Frontal cortex (tissue), 4 donors: ENCODE measurements around the gene RPS15. TPM values are rescaled to one million over a fixed set of nuclear protein-coding genes. Genes with fewer than 3 reads are reported as not detected.

ENCODE experiments used
- DNase-seq, 2 donors: peaks; one replicate each; pipeline ENCODE4 v3.0.0; 2012; ENCODE audit warnings: low spot score in 2 of 2
- FAIRE-seq: peaks from 2 replicates; lab custom pipeline; 2012; peaks lifted over from hg19 to GRCh38; lab: Jason Lieb, UNC
- total RNA-seq: library from RNA; depleted of rRNA; stranded (reverse); fragments of >200 nt; gene quantifications from one replicate; pipeline ENCODE4 v1.2.3, GENCODE V29; 2014
- donor health status: control.
- donor health status: control.
- donor health status: control.

Gene RPS15
- total RNA-seq, 1 donor from 2014 or later: 276 TPM

DNA sequence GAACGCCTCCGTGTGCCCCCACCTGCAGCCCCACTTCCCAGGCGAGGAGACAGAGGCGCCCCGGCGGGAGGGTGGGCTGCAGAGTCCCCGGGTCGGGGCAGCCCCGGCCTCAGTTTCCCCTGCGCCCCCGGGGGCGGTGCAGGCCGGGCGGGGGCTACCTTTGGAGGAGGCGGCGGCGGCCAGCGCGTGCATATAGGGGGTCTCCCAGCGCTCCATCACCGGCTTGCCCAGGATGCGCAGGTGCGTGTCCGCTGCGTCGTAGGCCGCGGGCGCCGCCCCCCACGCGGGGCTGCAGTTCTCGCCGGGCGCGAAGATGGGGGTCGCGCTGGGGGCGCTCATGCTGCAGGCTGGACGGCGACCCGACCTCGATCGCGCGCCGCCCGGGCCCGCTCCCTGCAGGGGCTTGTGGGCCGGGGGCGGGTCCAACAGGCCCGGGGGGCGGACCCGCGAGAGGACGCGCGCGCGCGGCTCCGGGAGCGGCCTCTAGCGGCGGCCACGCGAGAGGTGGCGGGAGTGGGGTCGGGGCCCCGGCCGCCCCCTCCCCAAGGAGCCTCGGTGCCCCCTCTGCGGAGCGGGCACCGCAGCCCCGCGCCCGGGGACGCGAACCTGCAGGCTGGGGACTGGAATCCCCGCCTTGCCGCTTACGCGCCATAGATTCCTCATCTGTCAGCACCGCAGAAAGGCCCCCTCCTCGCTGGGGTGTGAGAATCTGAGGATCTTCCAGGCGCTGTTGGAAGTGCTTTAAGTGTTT, 36.9 kb upstream of the RPS15 start, which contains the start of gene GAMT:
TSS of gene GAMT (minus strand) at position 405 of the 751 bp plus-strand sequence. CDS start at position 339, 66 bp downstream.
- DNase-seq (peak; percentile 88 to 91), FAIRE-seq (no peak)

DNA sequence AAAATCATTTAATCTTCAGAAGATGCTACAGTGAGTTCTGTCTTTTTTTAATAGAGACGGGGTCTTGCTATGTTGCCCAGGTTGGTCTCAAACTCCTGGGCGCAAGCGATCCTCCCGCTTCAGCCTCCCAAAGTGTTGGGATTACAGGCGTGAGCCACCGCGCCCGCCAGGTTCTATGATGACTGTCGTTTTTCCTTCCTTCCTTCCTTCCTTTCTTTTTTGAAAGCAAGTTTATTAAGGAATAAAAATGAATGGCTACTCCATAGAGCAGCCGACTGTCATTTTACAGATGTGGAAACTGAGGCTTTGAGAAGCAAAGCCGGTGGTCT, 36.3 kb upstream of the RPS15 start:
- FAIRE-seq: no peak

DNA sequence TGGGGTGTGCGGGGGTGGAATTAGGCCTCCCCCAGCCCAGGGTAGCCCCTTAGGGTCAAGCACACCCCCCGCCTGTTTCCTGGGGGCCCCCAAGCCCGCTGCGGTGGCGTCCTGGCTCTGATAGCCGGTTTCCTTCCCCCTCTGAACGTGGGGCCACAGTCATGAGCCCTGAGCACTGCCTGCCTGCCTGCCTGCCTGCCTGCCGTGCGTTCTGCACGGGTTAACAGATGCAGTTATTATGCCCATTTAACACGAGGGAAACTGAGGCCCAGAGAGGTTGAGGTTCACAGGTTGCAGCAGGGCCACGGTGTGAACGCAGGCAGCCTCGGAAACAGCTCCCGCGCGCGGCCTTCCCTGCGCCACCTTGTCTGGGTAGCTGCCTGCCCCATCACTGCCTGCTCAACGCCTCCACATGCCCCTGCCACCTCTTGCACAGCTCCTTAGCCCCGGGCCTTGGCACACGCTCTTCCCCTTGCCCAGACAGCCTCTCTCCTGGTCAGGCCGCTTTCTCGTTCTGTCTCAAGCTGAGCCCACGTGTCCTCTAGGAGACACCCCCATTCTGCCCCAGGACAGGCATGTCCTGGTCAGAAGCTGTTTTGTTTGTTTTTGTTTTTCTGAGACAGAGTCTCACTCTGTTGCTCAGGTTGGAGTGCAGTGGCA, 35.7 kb upstream of the RPS15 start:
- no peak for FAIRE-seq

More for the DNA sequence above, 36.3 kb upstream of the RPS15 start:
- no peak for DNase-seq

DNA sequence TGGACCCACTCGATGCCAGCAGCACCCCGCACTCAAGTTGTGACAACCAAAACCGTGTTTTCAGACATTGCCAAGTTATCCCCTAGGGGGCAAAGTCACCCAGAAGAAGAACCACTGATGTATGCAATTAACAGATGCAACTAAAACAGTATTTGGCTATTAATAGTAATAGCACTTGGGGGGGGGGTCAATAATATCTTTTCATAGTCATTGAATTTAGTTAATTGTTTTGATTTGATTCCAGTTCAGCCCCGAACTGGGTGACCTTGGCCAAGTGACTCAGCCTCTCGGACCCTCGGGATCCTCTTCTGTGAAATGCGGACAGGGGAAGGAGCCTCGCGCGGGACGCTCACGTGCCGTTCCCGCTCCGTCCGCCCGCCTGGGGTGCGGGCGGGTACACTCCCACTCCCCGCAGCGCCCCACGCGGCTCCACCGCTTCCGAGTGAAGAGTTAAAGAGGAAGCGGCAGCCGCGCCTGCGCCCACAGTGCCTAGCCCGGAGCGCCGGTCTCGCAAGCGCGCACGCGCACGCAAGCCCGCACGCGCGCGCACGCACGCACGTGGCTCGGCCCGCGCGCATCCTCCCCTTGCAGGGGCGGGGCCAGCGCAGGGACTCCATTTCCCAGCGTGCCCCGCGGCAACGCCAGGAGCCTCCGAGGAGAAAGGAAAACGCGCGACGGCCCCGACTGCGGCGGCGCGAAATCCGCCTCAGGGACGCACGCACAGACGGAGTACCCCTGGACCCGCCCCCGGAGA, 31.2 kb upstream of the RPS15 start:
- DNase-seq (peak; percentile 97 to 98), FAIRE-seq (no peak)

More for the DNA sequence above, 35.7 kb upstream of the RPS15 start:
- DNase-seq: no peak

DNA sequence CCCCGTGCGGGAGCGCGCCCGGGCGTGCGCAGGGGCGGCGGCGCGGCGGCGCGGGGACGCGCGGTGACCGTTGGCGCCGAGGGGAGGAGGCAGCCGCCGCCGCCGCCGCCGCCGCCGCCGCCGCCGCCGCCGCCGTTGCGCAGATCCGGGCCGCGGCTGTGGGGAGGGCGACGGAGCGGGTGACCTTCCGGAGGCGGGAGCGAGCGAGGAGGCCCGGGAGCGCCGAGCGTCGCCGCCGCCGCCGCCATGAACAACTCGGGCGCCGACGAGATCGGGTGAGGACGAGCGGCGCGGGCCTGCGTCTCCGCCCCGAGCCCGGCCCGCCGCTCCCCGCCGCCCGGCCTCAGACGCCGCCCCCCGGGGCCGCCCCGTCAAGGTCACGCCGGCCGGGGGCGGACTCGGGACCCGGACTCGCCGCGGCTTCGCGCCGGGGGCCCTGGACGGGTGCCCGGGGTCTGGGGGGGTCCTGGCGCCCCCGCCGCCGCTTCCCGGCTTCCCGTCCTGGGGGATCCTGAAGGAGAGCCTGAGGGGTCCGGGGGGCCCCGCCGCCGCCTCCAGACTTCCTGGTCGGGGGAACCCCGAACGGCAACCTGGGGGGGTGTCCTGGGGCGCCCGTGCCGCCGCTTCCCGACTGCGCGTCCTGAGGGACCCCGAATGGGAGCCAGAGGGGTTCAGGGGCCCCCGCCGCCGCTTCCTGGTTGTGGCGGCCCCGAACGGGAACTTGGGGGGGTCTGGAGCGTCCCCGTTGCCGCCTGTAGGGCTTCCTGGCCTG, 30.5 kb upstream of the RPS15 start, which contains the start of gene DAZAP1:
TSS of gene DAZAP1 (plus strand) at position 59 of the 772 bp plus-strand sequence. CDS start at position 247, 188 bp downstream.
- no peak for FAIRE-seq
- DNase-seq: no peak

DNA sequence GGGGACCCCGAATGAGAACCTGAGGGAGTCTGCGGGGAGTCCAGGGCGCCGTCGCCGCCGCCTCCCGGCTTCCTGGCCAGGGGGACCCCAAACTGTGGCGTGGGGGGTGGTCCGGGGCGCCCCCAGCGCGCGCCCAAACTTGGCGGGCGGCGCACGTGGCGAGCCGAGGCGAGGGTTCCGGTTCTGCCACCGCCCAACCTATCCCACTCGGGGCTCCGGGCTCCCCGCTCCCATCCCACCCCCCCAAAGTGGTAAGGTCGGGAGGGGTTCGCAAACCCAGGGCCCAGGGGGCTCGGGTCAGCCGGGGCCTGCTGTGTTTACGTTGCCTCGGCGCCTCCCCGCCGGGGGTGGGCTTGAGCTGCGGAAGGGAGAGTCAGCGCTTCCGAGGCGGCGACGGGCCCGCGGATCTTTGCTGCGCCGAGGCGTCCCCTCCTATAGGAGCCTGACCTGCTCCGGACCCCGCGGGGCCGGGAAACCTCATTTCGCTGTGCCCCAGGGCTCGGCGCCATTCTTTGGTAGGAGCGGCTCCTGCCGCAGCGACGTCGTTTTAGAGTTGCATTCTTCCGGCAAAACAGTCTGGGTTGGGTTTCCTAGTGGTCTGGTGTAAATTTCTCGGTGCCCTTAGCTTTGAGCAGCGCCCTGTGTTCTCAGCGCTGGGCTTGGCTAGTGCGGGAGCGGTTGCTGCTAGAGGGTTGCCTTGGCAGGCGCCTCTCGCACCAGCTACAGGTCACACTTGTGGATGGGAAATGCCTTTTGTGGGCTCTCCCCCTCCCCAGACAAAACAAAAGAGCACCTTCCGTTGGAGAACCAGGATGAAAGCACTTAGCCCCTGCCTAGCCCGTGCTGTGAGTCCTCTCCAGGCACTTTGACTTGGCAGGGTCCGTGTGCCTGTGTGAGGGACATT, 29.6 kb upstream of the RPS15 start:
- FAIRE-seq (no peak), DNase-seq (no peak)

DNA sequence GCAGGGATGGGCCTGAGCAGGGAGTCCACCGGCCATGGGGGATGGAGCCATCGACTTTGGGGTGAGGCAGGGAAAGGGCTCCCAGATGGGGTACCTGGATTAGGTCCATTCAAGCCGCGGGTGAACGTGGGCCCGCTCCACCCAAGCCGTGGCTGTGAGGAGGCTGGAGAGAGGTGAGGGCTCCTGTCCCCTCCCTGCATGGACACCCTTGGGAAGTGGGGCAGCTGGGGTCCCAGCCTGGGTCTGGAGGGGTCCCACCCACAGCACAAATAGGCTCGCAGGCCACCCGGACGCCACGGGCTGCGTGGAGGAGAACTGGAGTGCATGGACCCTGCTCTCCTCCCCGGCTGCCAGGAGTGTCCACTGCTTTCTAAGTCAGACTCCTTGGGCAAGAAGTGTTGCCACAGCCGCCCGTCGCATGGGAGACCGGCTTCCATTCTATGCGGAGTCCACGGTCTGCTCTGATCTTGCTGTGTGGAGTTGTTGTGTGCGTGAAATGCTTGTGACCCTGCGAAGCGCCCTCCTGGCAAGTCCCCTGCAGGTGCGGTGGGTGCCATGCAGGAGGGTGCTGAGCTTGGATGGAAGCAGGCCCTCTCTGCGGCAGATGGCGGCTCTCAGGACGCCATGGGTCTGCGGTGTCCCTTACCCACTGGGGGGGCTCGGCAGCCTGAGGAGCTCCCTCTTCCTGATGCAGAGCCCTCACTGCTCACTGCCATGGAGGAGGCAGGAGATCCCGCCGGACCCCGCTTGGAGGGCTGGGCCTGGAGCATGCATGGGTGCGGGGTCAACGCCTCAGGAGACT, 28.8 kb upstream of the RPS15 start:
- no peak for FAIRE-seq

DNA sequence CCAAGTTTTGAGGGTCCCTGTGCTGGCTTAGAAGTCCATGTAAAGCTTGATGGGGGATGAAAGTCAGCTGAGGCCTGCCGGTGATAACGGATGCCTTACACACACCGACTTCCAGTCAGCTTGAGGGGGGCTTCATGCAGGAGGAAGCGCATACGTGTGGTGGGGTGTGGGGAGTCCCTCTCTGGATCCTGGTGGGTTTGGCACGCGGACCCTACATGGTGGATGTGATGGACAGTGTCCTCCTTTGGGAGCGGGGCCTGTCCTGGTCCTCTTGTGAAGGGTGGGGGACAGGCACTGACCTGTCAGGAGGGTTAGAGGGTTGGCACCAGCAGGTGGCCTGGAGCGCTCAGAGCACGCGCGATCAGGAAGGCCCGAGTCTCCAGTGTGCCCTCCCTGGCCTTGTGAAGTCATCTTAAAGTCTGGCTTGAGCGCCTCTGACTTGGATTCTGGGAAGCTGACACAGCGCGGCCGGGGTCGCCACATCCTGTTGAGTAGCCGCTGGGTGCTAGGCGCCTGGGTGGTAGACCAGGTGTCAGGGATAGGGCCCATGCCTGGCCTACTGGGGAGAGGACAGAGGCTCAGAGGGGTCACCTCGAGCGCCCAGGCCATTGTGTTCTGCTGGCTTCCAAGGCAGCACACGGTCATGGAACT, 27.9 kb upstream of the RPS15 start:
- DNase-seq: no peak

More for the DNA sequence above, 28.8 kb upstream of the RPS15 start:
- DNase-seq: no peak

DNA sequence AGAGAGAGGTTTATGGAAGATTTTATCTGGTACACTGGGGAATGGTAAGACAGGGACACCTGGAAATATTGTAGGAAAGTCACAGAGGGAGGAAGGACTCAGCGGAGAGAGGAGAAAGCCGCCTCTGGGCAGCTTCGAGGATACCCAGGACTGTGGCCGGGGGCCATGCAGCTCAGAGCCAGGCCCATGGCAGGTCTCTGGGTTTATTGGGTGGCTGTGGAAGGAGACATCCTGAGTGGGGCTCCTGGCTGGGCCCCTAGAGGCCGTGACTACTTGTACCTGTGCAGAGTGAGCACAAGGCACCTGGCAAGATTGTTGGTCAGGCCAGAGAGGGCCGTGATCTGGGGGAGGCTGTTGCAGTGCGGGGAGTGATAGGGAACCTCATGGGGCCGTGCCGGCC, 27.4 kb upstream of the RPS15 start:
- DNase-seq (no peak), FAIRE-seq (no peak)

More for the DNA sequence above, 27.9 kb upstream of the RPS15 start:
- no peak for FAIRE-seq

DNA sequence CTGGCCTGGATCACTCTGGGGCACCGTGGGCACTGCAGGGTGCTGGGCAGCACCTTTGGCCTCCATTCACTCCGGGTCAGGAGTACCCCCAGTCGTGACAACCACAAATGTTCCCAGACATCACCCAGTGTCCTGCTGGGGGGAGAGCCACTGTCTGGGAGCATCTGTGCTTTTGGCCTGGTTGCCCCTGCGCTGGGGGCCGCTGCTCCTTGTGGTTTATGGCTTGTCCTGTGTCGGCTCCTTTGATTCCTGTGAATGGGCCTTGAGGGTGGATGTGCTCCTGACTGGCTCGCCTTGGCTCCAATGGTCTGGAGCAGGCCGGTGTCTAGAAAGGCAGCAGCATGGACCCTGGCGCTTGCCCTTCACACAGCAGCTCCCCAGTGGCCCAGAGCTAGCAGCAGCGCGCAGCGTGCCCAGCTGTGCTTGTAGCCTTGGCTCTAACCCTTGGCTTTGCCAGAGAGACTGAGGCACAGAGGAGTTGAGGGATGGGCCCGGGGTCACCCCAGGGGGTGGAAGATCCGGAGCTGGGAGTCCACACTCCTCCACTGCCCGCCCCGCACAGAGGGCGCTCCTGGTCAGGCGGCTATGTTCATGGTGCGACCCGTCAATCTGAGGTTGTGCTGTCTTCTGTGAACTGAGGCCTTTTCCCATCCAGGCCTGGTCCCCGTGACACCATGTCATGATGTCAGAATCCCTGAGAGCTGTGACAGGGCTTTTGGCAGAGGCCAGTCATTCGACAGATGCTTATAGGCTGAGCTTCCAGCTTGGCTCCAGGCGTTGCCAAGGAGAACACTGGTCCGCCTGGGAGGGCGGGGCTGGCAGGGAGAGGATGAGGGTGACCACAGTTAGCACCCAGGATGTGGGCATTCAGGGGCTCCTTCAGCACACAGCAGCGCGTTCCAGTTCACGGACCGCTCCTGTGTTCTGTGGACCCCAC, 26.7 kb upstream of the RPS15 start:
- FAIRE-seq (peak; percentile 33), DNase-seq (peak; percentile 74 to 82)

DNA sequence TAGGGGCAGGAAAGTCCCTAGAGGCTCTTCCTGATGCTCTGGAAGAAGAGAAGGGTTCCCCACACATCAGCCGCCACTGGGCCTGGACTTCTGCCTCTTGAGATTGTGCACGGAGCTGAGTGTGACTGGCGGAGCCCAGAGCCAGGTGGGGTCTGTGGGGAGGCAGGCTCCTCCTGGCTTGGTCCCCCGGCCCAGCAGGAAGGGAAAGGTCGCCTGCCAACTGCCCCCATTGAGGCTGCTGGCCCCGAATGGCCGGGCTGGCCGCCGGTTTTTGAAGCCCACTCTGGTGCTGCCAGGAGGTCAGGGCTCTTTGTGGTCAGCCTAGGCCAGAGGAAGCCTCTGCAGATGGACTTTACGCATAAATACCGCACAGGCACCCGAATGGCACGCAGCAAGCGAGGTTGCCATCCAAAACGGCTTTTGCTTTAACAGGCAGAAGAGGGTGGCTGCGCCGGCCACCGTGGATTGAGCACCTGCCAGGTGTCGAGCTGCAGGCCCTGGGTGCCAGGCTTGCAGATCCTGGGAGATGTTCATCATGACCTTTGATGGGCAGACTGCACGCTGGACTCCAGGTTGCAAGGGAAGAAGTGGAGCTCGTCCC, 25.8 kb upstream of the RPS15 start:
- DNase-seq (no peak), FAIRE-seq (no peak)

DNA sequence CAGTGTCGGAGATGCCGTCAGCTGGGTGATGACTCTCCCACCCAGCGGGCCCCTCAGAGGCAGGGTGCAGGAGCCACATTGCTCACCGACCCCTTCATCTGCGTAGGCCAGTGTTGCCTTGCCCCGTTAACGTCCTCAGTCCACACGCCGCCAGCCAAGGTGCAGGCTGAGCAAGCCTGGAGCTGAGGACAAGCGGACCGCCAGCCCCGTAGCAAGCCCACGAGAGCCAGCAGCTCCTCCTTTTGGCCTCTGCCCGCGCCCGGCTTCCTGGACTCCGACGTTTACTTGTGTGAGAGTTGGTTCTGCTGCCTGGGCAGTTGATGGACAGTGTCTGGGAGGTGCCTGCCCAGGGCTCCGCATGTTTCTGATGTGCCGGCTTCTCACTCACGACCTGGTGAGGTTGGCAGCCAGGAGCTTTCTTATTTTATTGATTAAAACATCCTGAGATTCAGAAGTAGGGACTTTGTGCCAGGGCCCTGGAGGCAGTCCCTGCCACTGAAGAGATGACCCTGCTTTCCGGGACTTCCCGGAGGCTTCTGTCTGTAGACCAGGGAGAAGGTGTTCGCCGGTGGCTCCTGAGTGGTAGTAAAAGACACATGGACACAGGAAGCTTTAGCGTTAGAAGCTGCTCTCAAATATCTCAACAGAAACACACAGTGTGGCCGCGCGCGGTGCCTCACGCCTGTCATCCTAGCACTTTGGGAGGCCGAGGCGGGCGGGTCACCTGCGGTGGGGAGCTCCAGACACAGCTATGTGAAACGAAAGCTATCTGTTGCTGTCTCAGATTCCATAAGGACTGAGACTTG, 25.0 kb upstream of the RPS15 start:
- FAIRE-seq: no peak
- DNase-seq: no peak

DNA sequence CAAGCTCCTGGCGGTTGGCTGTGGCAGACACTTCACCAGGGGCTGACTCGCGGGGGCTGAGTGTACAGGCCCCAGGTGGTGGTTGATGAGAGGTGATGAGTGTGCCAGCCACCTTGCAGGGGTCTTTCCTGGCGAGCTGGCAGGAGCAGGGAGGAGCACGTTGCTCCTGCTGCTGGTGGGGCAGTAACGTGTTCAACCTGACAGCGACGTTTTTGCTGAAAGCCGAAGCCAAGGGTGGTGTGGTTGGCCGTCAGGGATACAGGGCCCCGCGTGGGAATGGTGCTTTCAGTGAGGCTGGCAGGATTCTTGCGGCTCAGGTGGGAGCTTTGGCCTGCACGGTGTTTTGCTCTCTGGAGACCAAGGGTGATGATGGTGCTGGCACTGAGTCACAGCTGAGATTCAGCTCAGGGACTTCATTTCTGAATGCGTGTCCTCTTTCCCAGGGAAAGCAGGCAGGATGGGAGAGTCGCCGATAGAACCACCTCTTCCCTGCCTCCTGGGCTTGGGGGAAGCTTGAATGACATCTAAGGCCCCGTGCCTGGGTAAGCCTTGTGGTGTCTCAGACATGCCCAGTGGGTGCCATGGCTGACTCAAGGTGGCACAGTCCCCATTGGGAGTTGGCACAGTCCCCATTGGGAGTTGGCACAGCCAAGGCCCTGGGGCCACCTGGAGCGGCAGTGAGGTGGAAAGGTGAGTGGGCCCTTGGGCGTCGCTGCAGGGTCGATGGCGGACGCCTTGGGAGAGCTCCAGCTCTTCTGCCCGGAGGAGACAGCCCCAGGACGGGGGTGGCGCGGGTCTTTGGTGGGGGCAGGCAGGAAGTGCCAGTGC, 22.0 kb upstream of the RPS15 start:
- DNase-seq (no peak), FAIRE-seq (no peak)

DNA sequence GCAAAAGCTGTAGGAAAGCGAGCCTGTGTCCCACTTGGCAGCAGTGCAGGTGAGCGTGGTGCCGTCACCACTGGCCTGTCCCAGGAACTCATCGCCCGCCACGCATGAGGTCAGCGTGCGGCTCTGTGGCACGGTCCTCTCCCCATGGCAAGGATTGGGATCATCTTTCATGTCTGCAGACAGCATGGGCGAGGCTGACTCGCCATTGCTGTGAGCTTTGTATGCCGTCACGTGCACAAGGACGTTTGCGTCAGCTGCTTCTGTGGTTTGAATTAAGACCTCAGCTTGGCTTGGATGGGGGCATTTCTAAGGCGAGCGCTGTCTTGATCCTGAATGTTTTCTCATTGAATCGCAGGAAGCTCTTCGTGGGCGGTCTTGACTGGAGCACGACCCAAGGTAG, 21.1 kb upstream of the RPS15 start:
- FAIRE-seq (no peak), DNase-seq (no peak)
